K562 (cell line): ENCODE measurements around the gene ACTR3C. TPM values are rescaled to one million over a fixed set of nuclear protein-coding genes. Genes with fewer than 3 reads are reported as not detected.

Source experiments
- BRF2 ChIP-seq: IDR thresholded peaks from 3 replicates; pipeline ENCODE4 v1.6.1; 2011; ENCODE audit warnings: borderline replicate concordance, mild to moderate bottlenecking; ENCODE audit not compliant: insufficient read length, insufficient read depth
- GABPB2 ChIP-seq: fragments of 250-450 bp; sonication (Bioruptor Pico); conservative IDR thresholded peaks from 2 replicates; pipeline ENCODE4 v1.5.1; 2021; ENCODE audit warnings: mild to moderate bottlenecking
- LEF1 ChIP-seq: fragments of 450-650 bp; IDR thresholded peaks from 2 replicates; pipeline ENCODE4 v1.6.1; 2016; ENCODE audit warnings: mild to moderate bottlenecking
- PATZ1 ChIP-seq: fragments of 250-450 bp; sonication (Bioruptor Pico); IDR thresholded peaks from 2 replicates; pipeline ENCODE4 v1.5.0; 2020; ENCODE audit warnings: mild to moderate bottlenecking, borderline replicate concordance
- SMARCB1 ChIP-seq: IDR thresholded peaks from 2 replicates; pipeline ENCODE4 v1.6.1; 2011; ENCODE audit warnings: improper control_type of control experiment, low read depth; ENCODE audit not compliant: insufficient read length
- ZNF174 ChIP-seq: fragments of 250-450 bp; sonication (Bioruptor Pico); IDR thresholded peaks from 2 replicates; pipeline ENCODE4 v1.4.0; 2020; ENCODE audit warnings: mild to moderate bottlenecking
- ZNF274 ChIP-seq: IDR thresholded peaks from 2 replicates; pipeline ENCODE4 v1.6.1; 2011; ENCODE audit warnings: low read depth, mild to moderate bottlenecking, low read length, moderate library complexity, borderline replicate concordance
- ZNF445 ChIP-seq: fragments of 250-450 bp; sonication (Bioruptor Pico); IDR thresholded peaks from 2 replicates; pipeline ENCODE4 v1.4.0; 2020; ENCODE audit warnings: low read depth, mild to moderate bottlenecking, moderate library complexity
- ZNF449 ChIP-seq: fragments of 250-450 bp; sonication (Bioruptor Pico); IDR thresholded peaks from 2 replicates; pipeline ENCODE4 v1.8.0; 2022; ENCODE audit warnings: moderate library complexity, mild to moderate bottlenecking, inconsistent platforms
- ZNF668 ChIP-seq: fragments of 250-450 bp; sonication (Bioruptor Pico); IDR thresholded peaks from 2 replicates; pipeline ENCODE4 v1.8.0; 2022; ENCODE audit warnings: mild to moderate bottlenecking, inconsistent platforms
- polyA plus RNA-seq, 8 experiments: library from polyadenylated mRNA; depleted of rRNA in 4 of 8; stranded (reverse) in 5 of 8; unstranded in 3 of 8; fragments of >200 nt; fragmentation: Nextera tagmentation in 2 of 8; fragmentation: Illumina TruSeq in 1 of 8; extraction: Ambion mirVana in 2 of 8; extraction: Trizol in 1 of 8; gene quantifications; 2 replicates each; pipeline versions ENCODE4 v1.2.1 to v1.2.3, GENCODE V29; 2011 to 2014; ENCODE audit warnings: inconsistent platforms in 1 of 8, missing spikeins in 1 of 8
- total RNA-seq, 7 experiments: library from RNA; depleted of rRNA in 6 of 7; stranded (reverse); fragments of >200 nt in 6 of 7; fragmentation: Illumina TruSeq in 2 of 7; extraction: Trizol in 2 of 7; gene quantifications; 2 replicates each; pipeline versions ENCODE4 v1.2.1 to v1.2.3, GENCODE V29; 2011 to 2021; ENCODE audit warnings: low replicate concordance in 1 of 7
- TF ChIP-seq, protein P1 (sequence below): IDR thresholded peaks from 3 replicates; pipeline ENCODE4 v1.6.1; 2011; ENCODE audit warnings: borderline replicate concordance, mild to moderate bottlenecking, moderate library complexity; ENCODE audit not compliant: insufficient read length; ENCODE audit errors: extremely low read depth
- TF ChIP-seq, protein P2 (sequence below): fragments of 450-650 bp; formaldehyde crosslinking; IDR thresholded peaks from 2 replicates; pipeline ENCODE4 v1.4.0; 2020; ENCODE audit warnings: mild to moderate bottlenecking, moderate library complexity
- TF ChIP-seq, protein P3 (sequence below): fragments of 450-650 bp; formaldehyde crosslinking; IDR thresholded peaks from 2 replicates; pipeline ENCODE4 v1.4.0; 2022; ENCODE audit warnings: mild to moderate bottlenecking, moderate library complexity
- TF ChIP-seq, protein P4 (sequence below): sonication (generic); formaldehyde crosslinking; IDR thresholded peaks from 2 replicates; pipeline ENCODE4 v1.8.0; 2022; ENCODE audit warnings: mild to moderate bottlenecking, missing genetic modification reagents

Gene ACTR3C
- total and polyA plus RNA-seq, 9 of the 15 experiments (the other 6 are each of a cell fraction or from before 2014, with no cell fraction given): 9.0 to 35.4 (median 13.3) TPM

- TF ChIP-seq ZNF449 (CRISPR knock-in tag) (peak; percentile 85), ZNF174 (0 out of 2 replicates have a peak, but pooled peaks have one; percentile 13), ZNF274 (no peak), BRF2 (no peak), ZNF445 (CRISPR knock-in tag) (0 out of 2 replicates have a peak, but pooled peaks have one; percentile 36), ZNF668 (CRISPR knock-in tag) (peak; percentile 94), GABPB2 (CRISPR knock-in tag) (0 out of 2 replicates have a peak, but pooled peaks have one; percentile 61), SMARCB1 (no peak), LEF1 (no peak), PATZ1 (peak; percentile 82; the same call in 1 of the 2 replicates)
- TF ChIP-seq, protein P1, sequence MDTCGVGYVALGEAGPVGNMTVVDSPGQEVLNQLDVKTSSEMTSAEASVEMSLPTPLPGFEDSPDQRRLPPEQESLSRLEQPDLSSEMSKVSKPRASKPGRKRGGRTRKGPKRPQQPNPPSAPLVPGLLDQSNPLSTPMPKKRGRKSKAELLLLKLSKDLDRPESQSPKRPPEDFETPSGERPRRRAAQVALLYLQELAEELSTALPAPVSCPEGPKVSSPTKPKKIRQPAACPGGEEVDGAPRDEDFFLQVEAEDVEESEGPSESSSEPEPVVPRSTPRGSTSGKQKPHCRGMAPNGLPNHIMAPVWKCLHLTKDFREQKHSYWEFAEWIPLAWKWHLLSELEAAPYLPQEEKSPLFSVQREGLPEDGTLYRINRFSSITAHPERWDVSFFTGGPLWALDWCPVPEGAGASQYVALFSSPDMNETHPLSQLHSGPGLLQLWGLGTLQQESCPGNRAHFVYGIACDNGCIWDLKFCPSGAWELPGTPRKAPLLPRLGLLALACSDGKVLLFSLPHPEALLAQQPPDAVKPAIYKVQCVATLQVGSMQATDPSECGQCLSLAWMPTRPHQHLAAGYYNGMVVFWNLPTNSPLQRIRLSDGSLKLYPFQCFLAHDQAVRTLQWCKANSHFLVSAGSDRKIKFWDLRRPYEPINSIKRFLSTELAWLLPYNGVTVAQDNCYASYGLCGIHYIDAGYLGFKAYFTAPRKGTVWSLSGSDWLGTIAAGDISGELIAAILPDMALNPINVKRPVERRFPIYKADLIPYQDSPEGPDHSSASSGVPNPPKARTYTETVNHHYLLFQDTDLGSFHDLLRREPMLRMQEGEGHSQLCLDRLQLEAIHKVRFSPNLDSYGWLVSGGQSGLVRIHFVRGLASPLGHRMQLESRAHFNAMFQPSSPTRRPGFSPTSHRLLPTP: no peak
- TF ChIP-seq, protein P2, sequence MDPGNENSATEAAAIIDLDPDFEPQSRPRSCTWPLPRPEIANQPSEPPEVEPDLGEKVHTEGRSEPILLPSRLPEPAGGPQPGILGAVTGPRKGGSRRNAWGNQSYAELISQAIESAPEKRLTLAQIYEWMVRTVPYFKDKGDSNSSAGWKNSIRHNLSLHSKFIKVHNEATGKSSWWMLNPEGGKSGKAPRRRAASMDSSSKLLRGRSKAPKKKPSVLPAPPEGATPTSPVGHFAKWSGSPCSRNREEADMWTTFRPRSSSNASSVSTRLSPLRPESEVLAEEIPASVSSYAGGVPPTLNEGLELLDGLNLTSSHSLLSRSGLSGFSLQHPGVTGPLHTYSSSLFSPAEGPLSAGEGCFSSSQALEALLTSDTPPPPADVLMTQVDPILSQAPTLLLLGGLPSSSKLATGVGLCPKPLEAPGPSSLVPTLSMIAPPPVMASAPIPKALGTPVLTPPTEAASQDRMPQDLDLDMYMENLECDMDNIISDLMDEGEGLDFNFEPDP (CRISPR knock-in tag): peak; percentile 91; the same call in 1 of the 2 replicates
- TF ChIP-seq, protein P3, sequence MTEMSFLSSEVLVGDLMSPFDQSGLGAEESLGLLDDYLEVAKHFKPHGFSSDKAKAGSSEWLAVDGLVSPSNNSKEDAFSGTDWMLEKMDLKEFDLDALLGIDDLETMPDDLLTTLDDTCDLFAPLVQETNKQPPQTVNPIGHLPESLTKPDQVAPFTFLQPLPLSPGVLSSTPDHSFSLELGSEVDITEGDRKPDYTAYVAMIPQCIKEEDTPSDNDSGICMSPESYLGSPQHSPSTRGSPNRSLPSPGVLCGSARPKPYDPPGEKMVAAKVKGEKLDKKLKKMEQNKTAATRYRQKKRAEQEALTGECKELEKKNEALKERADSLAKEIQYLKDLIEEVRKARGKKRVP (CRISPR knock-in tag): peak; percentile 85
- TF ChIP-seq, protein P4, sequence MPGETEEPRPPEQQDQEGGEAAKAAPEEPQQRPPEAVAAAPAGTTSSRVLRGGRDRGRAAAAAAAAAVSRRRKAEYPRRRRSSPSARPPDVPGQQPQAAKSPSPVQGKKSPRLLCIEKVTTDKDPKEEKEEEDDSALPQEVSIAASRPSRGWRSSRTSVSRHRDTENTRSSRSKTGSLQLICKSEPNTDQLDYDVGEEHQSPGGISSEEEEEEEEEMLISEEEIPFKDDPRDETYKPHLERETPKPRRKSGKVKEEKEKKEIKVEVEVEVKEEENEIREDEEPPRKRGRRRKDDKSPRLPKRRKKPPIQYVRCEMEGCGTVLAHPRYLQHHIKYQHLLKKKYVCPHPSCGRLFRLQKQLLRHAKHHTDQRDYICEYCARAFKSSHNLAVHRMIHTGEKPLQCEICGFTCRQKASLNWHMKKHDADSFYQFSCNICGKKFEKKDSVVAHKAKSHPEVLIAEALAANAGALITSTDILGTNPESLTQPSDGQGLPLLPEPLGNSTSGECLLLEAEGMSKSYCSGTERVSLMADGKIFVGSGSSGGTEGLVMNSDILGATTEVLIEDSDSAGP (CRISPR knock-in tag): no peak
Observed at GRCh38 chr7:150322114-150322832, 1.1 kb downstream of the ACTR3C start (continued).
